HG03378 (cell line): ENCODE measurements around the gene ROPN1.

Source experiments
- ATAC-seq: cut with Tn5 transposase; IDR thresholded peaks from one replicate; pipeline ENCODE4 v1.9.1; 2021; ENCODE audit warnings: mild to moderate bottlenecking, moderate library complexity; ENCODE audit not compliant: unreplicated experiment

The ROPN1 gene

GRCh38 chr3:123951522-123952447 lies 40.1 kb downstream of the ROPN1 start:
- no peak for ATAC-seq

GRCh38 chr3:123949641-123950040 lies 42.3 kb downstream of the ROPN1 start:
- ATAC-seq: no peak

GRCh38 chr3:123948449-123948848 lies 43.5 kb downstream of the ROPN1 start:
- no peak for ATAC-seq

- ATAC-seq: no peak
These were observed 44.4 kb downstream of the ROPN1 start for GRCh38 chr3:123947482-123947881.

- ATAC-seq: no peak
These were observed 50.4 kb downstream of the ROPN1 start for GRCh38 chr3:123941542-123941941.

- ATAC-seq: no peak
These were observed 50.8 kb downstream of the ROPN1 start for GRCh38 chr3:123941121-123941520.

GRCh38 chr3:123939706-123940105 lies 52.2 kb downstream of the ROPN1 start:
- ATAC-seq: no peak

GRCh38 chr3:123936400-123936799 lies 55.5 kb downstream of the ROPN1 start:
- ATAC-seq: no peak

GRCh38 chr3:123935830-123936229 lies 56.1 kb downstream of the ROPN1 start:
- ATAC-seq: no peak

GRCh38 chr3:123934250-123934649 lies 57.7 kb downstream of the ROPN1 start:
- ATAC-seq: no peak

GRCh38 chr3:123930445-123930844 lies 61.5 kb downstream of the ROPN1 start:
- no peak for ATAC-seq

GRCh38 chr3:123929325-123929724 lies 62.6 kb downstream of the ROPN1 start:
- ATAC-seq: no peak

GRCh38 chr3:123926396-123926795 lies 65.5 kb downstream of the ROPN1 start:
- ATAC-seq: no peak

- no peak for ATAC-seq
These were observed 71.1 kb downstream of the ROPN1 start for GRCh38 chr3:123920868-123921267.

GRCh38 chr3:123920383-123920782 lies 71.5 kb downstream of the ROPN1 start:
- no peak for ATAC-seq

- ATAC-seq: no peak
These were observed 72.6 kb downstream of the ROPN1 start for GRCh38 chr3:123919353-123919752.
